ENCODE measurements around the gene SYNE2. TPM values are rescaled to one million over a fixed set of nuclear protein-coding genes. Genes with fewer than 3 reads are reported as not detected.

The SYNE2 gene
- total RNA-seq, 1 donor from 2014 or later, result 121 TPM

DNA sequence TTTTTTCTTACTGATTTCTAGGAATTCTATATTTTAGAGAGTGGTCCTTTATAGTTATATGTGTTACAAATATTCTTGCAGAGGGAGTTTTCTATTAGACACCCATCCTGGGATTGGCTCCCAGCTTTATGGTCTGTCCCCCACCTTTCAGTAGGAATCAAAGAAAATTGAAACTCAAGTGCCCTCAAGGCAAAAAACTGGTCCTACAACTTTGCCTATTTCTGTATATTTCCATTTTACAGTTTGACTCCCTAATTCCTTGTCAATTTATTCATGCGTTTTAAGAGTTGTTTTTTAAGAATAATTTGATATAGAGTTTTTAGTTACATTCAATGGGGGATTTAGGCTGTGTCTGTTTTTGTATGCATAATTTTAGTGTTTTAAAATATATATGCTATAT is 208.9 kb downstream of the SYNE2 start:
- DNase-seq (no peak), ATAC-seq (no peak)
- Histone ChIP-seq H3K4me1 (no peaks in the 10 kb centered on the region), H3K27me3 (no peaks in the 10 kb centered on the region), H3K4me3 (no peak overlapping the region), H3K9me3 (no peaks in the 10 kb centered on the region), H3K27ac (no peak overlapping the region), H3K36me3 (peaks cover 10% of the 10 kb centered on the region)
- intact Hi-C loops (cut with DNase I), result no loop called here
- TF ChIP-seq, protein P1, sequence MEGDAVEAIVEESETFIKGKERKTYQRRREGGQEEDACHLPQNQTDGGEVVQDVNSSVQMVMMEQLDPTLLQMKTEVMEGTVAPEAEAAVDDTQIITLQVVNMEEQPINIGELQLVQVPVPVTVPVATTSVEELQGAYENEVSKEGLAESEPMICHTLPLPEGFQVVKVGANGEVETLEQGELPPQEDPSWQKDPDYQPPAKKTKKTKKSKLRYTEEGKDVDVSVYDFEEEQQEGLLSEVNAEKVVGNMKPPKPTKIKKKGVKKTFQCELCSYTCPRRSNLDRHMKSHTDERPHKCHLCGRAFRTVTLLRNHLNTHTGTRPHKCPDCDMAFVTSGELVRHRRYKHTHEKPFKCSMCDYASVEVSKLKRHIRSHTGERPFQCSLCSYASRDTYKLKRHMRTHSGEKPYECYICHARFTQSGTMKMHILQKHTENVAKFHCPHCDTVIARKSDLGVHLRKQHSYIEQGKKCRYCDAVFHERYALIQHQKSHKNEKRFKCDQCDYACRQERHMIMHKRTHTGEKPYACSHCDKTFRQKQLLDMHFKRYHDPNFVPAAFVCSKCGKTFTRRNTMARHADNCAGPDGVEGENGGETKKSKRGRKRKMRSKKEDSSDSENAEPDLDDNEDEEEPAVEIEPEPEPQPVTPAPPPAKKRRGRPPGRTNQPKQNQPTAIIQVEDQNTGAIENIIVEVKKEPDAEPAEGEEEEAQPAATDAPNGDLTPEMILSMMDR (IDR thresholded peaks at IDR 0.05), result no peak

DNA sequence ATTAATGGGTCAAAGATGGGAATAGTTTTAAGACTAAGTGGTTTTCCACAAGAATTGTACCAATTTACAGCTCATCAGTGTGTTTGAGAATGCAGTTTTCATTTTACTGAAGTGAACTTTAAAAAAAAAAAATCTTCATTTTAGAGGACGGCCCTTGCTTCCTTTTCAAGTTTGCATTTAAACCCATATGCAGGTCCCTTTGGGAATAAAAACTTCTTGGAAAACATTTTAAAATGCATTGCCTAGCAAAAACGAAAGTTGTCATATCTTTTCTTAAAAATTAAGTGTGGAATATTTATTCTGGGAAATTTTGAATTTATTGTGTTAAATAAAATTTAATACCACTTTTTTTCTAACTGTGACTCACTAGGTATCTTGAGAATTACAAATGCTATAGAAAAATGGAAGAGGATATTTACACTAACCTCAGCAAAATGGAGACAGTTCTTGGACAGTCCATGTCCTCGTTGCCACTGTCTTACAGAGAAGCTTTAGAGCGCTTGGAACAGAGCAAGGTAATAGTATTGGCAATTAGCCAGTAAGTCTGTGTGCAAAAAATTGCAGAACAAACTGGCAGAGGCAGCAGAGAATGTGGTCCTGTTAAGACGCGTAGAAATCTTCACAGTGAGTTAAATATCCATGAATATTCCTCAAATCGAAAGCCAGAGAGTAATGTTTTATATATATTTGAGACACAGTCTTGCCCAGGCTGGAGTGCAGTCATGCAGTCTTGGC is 209.7 kb downstream of the SYNE2 start:
- TF ChIP-seq, protein P1 (IDR thresholded peaks at IDR 0.05), result no peak
- no peak for ATAC-seq
- Histone ChIP-seq H3K27ac (no peak overlapping the region), H3K4me1 (no peaks in the 10 kb centered on the region), H3K4me3 (no peak overlapping the region), H3K27me3 (no peaks in the 10 kb centered on the region), H3K36me3 (peaks cover 10% of the 10 kb centered on the region), H3K9me3 (no peaks in the 10 kb centered on the region)
- DNase-seq, result no peak
- intact Hi-C loops (cut with DNase I), result no loop called here

DNA sequence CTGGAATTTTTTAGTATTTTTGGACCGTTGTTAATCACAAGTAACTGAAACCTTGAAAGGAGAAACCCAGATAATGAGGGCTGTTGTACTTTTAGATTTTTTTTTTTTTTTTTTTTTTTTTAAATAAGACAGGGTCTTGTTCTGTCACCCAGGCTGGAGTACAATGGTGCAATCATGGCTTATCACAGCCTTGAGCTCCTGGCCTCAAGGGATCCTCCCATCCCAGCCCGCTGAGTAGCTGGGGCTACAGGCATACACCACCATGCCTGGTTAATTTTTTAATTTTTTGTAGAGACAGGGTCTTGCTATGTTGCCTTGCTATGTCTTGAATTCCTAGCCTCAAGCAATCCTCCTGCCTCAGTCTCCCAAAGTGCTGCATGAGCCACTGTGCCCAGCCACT is 211.6 kb downstream of the SYNE2 start:
- intact Hi-C loops (cut with DNase I), result no loop called here
- TF ChIP-seq, protein P1 (IDR thresholded peaks at IDR 0.05), result no peak
- no peak for ATAC-seq
- Histone ChIP-seq H3K4me1 (no peaks in the 10 kb centered on the region), H3K27me3 (no peaks in the 10 kb centered on the region), H3K9me3 (no peaks in the 10 kb centered on the region), H3K4me3 (no peak overlapping the region), H3K27ac (no peak overlapping the region), H3K36me3 (peaks cover 10% of the 10 kb centered on the region)
- DNase-seq, result no peak

DNA sequence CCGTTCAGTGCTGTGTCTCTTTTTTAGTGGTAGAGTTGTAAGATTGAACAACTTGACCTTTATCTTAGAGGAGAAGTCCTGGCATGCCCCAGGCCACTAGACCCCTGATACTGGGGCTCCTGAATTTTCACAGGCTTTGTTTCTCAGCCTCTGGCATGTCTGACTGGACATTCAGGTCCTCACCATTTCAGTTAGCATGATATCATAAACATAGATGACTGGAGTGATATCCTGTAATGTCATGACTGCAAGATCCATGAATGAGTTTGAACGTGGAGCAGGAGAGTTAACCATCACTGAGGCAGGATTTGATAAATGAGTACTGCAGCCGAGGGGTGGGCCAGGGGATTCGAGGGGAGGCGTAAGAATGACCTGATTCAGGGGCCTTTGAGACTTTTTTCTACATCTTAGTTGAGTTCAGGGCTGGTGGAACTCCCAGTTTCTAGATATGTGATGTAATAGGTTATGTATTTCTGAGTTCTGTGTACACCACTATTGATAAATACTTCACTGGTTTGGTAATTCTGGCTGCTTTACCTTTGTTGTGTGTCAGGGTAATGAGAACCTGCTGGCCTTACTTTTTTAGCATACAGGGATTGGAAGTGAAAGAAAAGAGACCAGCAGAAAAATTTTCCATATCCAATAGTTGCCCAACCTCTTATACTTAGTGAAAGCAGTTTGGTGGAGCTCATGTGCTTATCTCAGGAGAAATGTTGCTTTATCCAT is 217.0 kb downstream of the SYNE2 start:
- Histone ChIP-seq H3K4me3 (no peak overlapping the region), H3K4me1 (no peaks in the 10 kb centered on the region), H3K27ac (no peak overlapping the region), H3K9me3 (no peaks in the 10 kb centered on the region), H3K36me3 (peaks cover 32% of the 10 kb centered on the region), H3K27me3 (no peaks in the 10 kb centered on the region)
- intact Hi-C loops (cut with DNase I), result no loop called here
- TF ChIP-seq, protein P1 (IDR thresholded peaks at IDR 0.05), result no peak
- ATAC-seq (no peak), DNase-seq (no peak)

DNA sequence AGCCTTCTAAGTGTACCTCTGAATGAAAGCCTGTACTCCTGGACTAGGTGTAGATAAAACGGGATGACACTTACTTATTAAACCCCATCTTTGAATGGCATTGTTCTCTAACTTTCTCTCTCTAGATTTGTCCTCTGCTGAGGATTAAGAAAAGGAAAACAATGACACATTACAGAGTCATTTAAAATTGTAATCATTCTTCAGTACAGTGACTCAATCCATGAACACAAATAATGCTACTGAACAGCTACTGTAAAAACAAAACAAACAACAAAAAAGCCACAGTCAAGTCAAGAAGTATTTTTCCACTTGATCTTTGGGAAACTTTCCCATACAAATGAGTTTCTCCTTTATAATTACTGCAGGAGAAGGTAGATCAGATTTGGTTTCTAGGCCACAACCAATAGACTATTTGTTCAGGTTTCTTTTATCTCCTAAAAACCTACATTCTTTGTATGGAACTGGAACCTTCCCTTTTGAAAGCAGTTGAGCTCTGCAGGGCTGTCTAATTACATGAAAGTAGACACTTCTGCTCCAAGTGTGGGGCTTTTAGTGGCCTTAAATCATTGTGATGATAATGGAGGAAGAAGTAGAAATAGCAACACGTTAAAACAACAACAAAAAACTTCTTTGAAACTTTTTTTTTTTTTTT is 222.3 kb downstream of the SYNE2 start:
- H3K27ac ChIP-seq, result no peak overlapping the region
- intact Hi-C loops (cut with DNase I), result no loop called here
- H3K4me3 ChIP-seq, result no peak overlapping the region
- TF ChIP-seq, protein P1 (IDR thresholded peaks at IDR 0.05), result no peak
- no peaks in the 10 kb centered on the region for H3K4me1 ChIP-seq
- peaks cover 50% of the 10 kb centered on the region for H3K36me3 ChIP-seq
- H3K27me3 ChIP-seq, result no peaks in the 10 kb centered on the region
- DNase-seq, result no peak
- no peak for ATAC-seq
- no peaks in the 10 kb centered on the region for H3K9me3 ChIP-seq

All from upper lobe of right lung (tissue), 1 donor.